GM19397 (cell line): ENCODE results near the gene KCNH8.
A peak's percentile ranks its signal among the peaks of the same experiment; 100 is the strongest.

ENCODE experiments used
- ATAC-seq: cut with Tn5 transposase; IDR thresholded peaks from one replicate; pipeline ENCODE4 v1.9.1; 2021; ENCODE audit warnings: mild to moderate bottlenecking, moderate library complexity; ENCODE audit not compliant: unreplicated experiment

The KCNH8 gene

GRCh38 chr3:19467761-19468160 lies 319.5 kb downstream of the KCNH8 start:
- no peak for ATAC-seq

GRCh38 chr3:19471138-19471537 lies 322.8 kb downstream of the KCNH8 start:
- ATAC-seq = no peak

GRCh38 chr3:19473971-19474580 lies 325.8 kb downstream of the KCNH8 start:
- no peak for ATAC-seq

- ATAC-seq = no peak
These were observed 328.0 kb downstream of the KCNH8 start for GRCh38 chr3:19476281-19476680.

GRCh38 chr3:19485267-19485666 lies 337.0 kb downstream of the KCNH8 start:
- ATAC-seq = no peak

- no peak for ATAC-seq
These were observed 339.1 kb downstream of the KCNH8 start for GRCh38 chr3:19487386-19487785.

GRCh38 chr3:19488939-19489338 lies 340.6 kb downstream of the KCNH8 start:
- no peak for ATAC-seq

- no peak for ATAC-seq
These were observed 341.6 kb downstream of the KCNH8 start for GRCh38 chr3:19489936-19490335.

- no peak for ATAC-seq
These were observed 357.9 kb downstream of the KCNH8 start for GRCh38 chr3:19506171-19506570.

GRCh38 chr3:19522305-19522704 lies 374.0 kb downstream of the KCNH8 start:
- ATAC-seq = no peak

GRCh38 chr3:19526071-19526470 lies 377.8 kb downstream of the KCNH8 start:
- ATAC-seq = no peak

GRCh38 chr3:19527746-19528145 lies 379.4 kb downstream of the KCNH8 start:
- ATAC-seq = no peak

- no peak for ATAC-seq
These were observed 383.1 kb downstream of the KCNH8 start for GRCh38 chr3:19531426-19531825.

GRCh38 chr3:19539518-19540392 lies 391.4 kb downstream of the KCNH8 start:
- ATAC-seq = peak; percentile 45

- ATAC-seq = peak; percentile 29
These were observed 392.2 kb downstream of the KCNH8 start for GRCh38 chr3:19540464-19540863.

- no peak for ATAC-seq
These were observed 393.0 kb downstream of the KCNH8 start for GRCh38 chr3:19541284-19541683.

GRCh38 chr3:19543212-19543841 lies 395.0 kb downstream of the KCNH8 start:
- ATAC-seq = peak; percentile 46

- no peak for ATAC-seq
These were observed 399.6 kb downstream of the KCNH8 start for GRCh38 chr3:19547665-19548464.

- peak; percentile 93 for ATAC-seq
These were observed 411.6 kb downstream of the KCNH8 start for GRCh38 chr3:19559724-19560442.

- ATAC-seq = no peak
These were observed 425.3 kb downstream of the KCNH8 start for GRCh38 chr3:19573644-19574043.
